Ascending aorta (tissue), 2 donors: ENCODE data around the gene SPATA22. TPM values are rescaled to one million over a fixed set of nuclear protein-coding genes. Genes with fewer than 3 reads are reported as not detected.
"Not testable (repeated sequence)": the region's sequence is repeated elsewhere in the genome, so short reads cannot be mapped to it uniquely, and the experiment has no call there.

ENCODE experiments used
- DNase-seq, 2 donors: peaks; one replicate each; pipeline ENCODE4 v3.0.0-alpha.2; 2019; ENCODE audit warnings: low spot score in 2 of 2
- H3K27ac ChIP-seq, 2 donors: fragments of 200-600 bp; sonication (generic); one replicate each; pipeline ENCODE4 v1.5.1; 2016 to 2017; ENCODE audit warnings: mild to moderate bottlenecking in 1 of 2
- H3K27me3 ChIP-seq: fragments of 200-600 bp; sonication (generic); one replicate; pipeline ENCODE4 v1.5.1; 2017
- H3K36me3 ChIP-seq, 2 donors: fragments of 200-600 bp; sonication (generic); one replicate each; pipeline ENCODE4 v1.5.1; 2016
- H3K4me1 ChIP-seq, 2 donors: fragments of 200-600 bp; sonication (generic); one replicate each; pipeline ENCODE4 v1.5.1; 2016 to 2017; ENCODE audit warnings: mild to moderate bottlenecking in 1 of 2
- H3K4me3 ChIP-seq, 2 donors: fragments of 200-600 bp; sonication (generic); one replicate each; pipeline ENCODE4 v1.5.1; 2016 to 2017; ENCODE audit warnings: mild to moderate bottlenecking in 1 of 2
- H3K9me3 ChIP-seq, 2 donors: fragments of 200-600 bp; sonication (generic); one replicate each; pipeline ENCODE4 v1.5.1; 2016
- CTCF ChIP-seq, 3 experiments: fragments of 200-600 bp in 2 of 3; fragments of 450-650 bp in 1 of 3; sonication (generic) in 2 of 3; IDR thresholded peaks; one replicate each; pipeline ENCODE4 v1.5.1; 2016 to 2019; ENCODE audit warnings: antibody characterized with exemption in 3 of 3, mild to moderate bottlenecking in 1 of 3, moderate library complexity in 1 of 3
- intact Hi-C: fragments of 100-400 bp; cut with DNase I; formaldehyde crosslinking; loops from one replicate; pipeline ENCODE4 v1.15.1; 2023
- total RNA-seq: library from RNA; depleted of rRNA; stranded (reverse); fragments of >200 nt; gene quantifications from one replicate; pipeline ENCODE4 v1.1.0, GENCODE V29; 2016

Gene SPATA22, protein sequence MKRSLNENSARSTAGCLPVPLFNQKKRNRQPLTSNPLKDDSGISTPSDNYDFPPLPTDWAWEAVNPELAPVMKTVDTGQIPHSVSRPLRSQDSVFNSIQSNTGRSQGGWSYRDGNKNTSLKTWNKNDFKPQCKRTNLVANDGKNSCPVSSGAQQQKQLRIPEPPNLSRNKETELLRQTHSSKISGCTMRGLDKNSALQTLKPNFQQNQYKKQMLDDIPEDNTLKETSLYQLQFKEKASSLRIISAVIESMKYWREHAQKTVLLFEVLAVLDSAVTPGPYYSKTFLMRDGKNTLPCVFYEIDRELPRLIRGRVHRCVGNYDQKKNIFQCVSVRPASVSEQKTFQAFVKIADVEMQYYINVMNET
- not detected for total RNA-seq

DNA sequence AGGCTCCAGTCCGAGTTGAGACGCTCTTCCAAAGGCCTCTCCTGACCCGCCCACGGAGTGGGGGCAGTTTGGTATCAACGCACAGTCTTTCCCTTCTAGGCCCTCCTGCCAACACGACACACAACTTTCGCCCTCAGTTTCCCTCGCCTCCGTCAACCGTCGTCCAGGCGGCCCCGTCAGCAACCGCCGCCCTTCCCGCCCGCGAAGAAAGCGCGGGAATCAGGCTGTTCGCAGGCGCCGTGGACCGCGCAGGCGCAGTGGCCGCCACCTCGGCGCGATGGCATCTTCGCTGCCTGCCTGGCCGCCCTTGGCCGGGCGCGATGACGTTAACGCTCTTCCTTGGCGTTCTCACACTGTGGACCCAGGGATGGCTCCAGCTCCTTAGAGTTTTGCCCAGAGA, at the start of gene SPATA22:
TSS of gene SPATA22 (minus strand) at position 221 of the 400 bp plus-strand sequence. CDS start 2,494 bp downstream, outside the sequence.
- Histone ChIP-seq H3K27ac (no peak within 1 kb of the TSS), H3K4me1 (no peaks in the 10 kb centered on the region), H3K36me3 (no peaks in the 10 kb centered on the region), H3K4me3 (no peak within 1 kb of the TSS), H3K27me3 (no peaks in the 10 kb centered on the region), H3K9me3 (no peaks in the 10 kb centered on the region)
- TF ChIP-seq CTCF (IDR thresholded peaks at IDR 0.05), result no peak
- no peak for DNase-seq
- intact Hi-C loops, result no loop called here

DNA sequence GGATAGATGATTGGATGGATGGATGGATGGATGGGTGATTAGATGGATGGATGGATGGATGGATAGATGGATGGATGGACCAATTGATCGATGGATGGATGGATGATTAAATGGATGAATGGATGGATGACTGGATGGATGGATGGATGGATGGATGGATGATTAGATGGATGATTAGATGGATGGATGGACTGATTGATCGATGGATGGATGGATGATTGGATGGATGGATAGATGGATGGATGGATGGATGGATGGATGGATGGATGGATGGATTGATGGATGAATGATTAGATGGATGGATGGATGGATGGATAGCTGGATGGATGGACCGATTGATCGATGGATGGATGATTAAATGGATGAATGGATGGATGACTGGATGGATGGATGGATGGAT, 47.9 kb upstream of the SPATA22 start:
- H3K27ac ChIP-seq, H3K27me3 ChIP-seq, H3K4me1 ChIP-seq, DNase-seq, H3K36me3 ChIP-seq, H3K4me3 ChIP-seq, H3K9me3 ChIP-seq, intact Hi-C loops: not testable (repeated sequence)

GRCh38 chr17:3514873-3515272, 43.3 kb upstream of the SPATA22 start:
- Histone ChIP-seq H3K4me1 (peaks cover 7 to 14% of the 10 kb centered on the region in 2 donors), H3K4me3 (no peak overlapping the region), H3K9me3 (no peaks in the 10 kb centered on the region), H3K36me3 (no peaks in the 10 kb centered on the region), H3K27ac (no peak overlapping the region), H3K27me3 (no peaks in the 10 kb centered on the region)
- intact Hi-C loops, result no loop called here
- no peak for DNase-seq
- TF ChIP-seq CTCF (IDR thresholded peaks at IDR 0.05), result no peak

GRCh38 chr17:3514167-3514566, 42.5 kb upstream of the SPATA22 start:
- H3K4me1 ChIP-seq, result peaks cover 7 to 14% of the 10 kb centered on the region in 2 donors
- H3K9me3 ChIP-seq, H3K36me3 ChIP-seq, H3K4me3 ChIP-seq, H3K27ac ChIP-seq, intact Hi-C loops, H3K27me3 ChIP-seq, DNase-seq: not testable (repeated sequence)

DNA sequence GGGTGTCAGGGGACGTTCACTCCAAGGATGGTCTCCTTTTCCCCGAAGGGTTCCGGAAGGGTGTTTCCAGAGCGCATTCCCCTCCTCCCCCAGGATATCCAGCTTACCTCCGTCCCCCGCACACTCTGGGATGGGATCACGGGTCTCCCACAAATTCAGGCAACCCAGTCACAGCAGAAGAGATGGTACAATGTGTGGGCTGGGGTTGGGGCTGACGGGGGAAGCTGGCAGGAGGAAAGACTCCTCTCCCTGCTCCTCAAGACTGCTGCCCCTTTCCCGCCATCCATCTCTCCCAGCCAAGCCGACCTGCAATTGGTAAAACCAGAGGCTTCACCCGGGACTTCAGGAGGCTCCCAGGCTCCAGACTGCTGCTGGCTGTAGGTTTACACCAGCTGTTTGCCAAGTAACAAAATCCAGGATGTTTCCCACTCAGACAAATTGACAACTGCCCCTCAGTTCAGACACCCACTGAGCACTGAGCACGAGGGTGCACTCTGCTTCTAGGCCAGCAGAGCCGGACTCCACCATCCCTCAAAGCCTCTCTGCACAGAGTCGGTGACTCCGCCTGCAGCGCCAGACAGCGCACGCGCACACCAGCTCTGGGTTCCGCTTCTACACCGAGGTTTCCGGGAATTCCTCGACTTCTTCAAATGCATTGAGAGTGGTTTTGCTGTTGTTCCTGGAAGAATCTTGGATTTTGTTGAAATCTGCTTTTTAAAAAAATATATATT, 41.9 kb upstream of the SPATA22 start:
- peaks cover 7 to 14% of the 10 kb centered on the region in 2 donors for H3K4me1 ChIP-seq
- no peaks in the 10 kb centered on the region for H3K9me3 ChIP-seq
- H3K36me3 ChIP-seq, result no peaks in the 10 kb centered on the region
- no peak for DNase-seq
- peak overlapping the region in 1 of 2 donors; percentile 51 for H3K4me3 ChIP-seq
- no peak for TF ChIP-seq CTCF (IDR thresholded peaks at IDR 0.05)
- no peaks in the 10 kb centered on the region for H3K27me3 ChIP-seq
- H3K27ac ChIP-seq, result peak overlapping the region; percentile 59 to 87
- intact Hi-C loops, result no loop called here

- no peaks in the 10 kb centered on the region for H3K36me3 ChIP-seq
- H3K9me3 ChIP-seq, result no peaks in the 10 kb centered on the region
- TF ChIP-seq CTCF (IDR thresholded peaks at IDR 0.05), result no peak
- intact Hi-C loops, result no loop called here
- peak overlapping the region in 1 of 2 donors; percentile 51 for H3K4me3 ChIP-seq
- no peaks in the 10 kb centered on the region for H3K27me3 ChIP-seq
- DNase-seq, result peak in 1 of 2 donors; percentile 83
- H3K27ac ChIP-seq, result peak overlapping the region; percentile 59 to 87
- H3K4me1 ChIP-seq, result peaks cover 7 to 14% of the 10 kb centered on the region in 2 donors
Measured at GRCh38 chr17:3512505-3513171, 41.0 kb upstream of the SPATA22 start.
